H9 (cell line): ENCODE measurements around the gene CRYBB1. TPM values are rescaled to one million over a fixed set of nuclear protein-coding genes. Genes with fewer than 3 reads are reported as not detected.

ENCODE experiments used
- DNase-seq: peaks from one replicate; pipeline ENCODE4 v3.0.0-alpha.2; 2017
- H2AFZ ChIP-seq: one replicate; pipeline ENCODE4 v1.6.1; 2013; ENCODE audit warnings: mild to moderate bottlenecking, low read length, control low read depth, moderate library complexity
- H2AK5ac ChIP-seq: 2 replicates; pipeline ENCODE4 v1.6.1; 2013; ENCODE audit warnings: low read length, control low read depth, mixed read lengths; ENCODE audit not compliant: insufficient read length
- H2BK120ac ChIP-seq: one replicate; pipeline ENCODE4 v1.6.1; 2013; ENCODE audit warnings: low read depth, mild to moderate bottlenecking, low read length, control low read depth, inconsistent platforms; ENCODE audit not compliant: poor library complexity, severe bottlenecking
- H2BK12ac ChIP-seq: 2 replicates; pipeline ENCODE4 v1.6.1; 2013; ENCODE audit warnings: low read length, control low read depth, mixed read lengths, low read depth; ENCODE audit not compliant: insufficient read length
- H2BK15ac ChIP-seq: 2 replicates; pipeline ENCODE4 v1.6.1; 2013; ENCODE audit warnings: low read depth, low read length, control low read depth
- H2BK20ac ChIP-seq: one replicate; pipeline ENCODE4 v1.6.1; 2013; ENCODE audit warnings: low read depth, mild to moderate bottlenecking, low read length, control low read depth, inconsistent platforms; ENCODE audit not compliant: poor library complexity, severe bottlenecking
- H2BK5ac ChIP-seq: 2 replicates; pipeline ENCODE4 v1.6.1; 2013; ENCODE audit warnings: low read length, control low read depth, mixed read lengths; ENCODE audit not compliant: insufficient read length
- H3K14ac ChIP-seq: 2 replicates; pipeline ENCODE4 v1.6.1; 2013; ENCODE audit warnings: low read length, control low read depth; ENCODE audit not compliant: insufficient read depth
- H3K18ac ChIP-seq: 2 replicates; pipeline ENCODE4 v1.6.1; 2013; ENCODE audit warnings: low read depth, mild to moderate bottlenecking, mixed read lengths, low read length, control low read depth; ENCODE audit not compliant: insufficient read length
- H3K23ac ChIP-seq: 2 replicates; pipeline ENCODE4 v1.6.1; 2013; ENCODE audit warnings: low read length, control low read depth, mixed read lengths, low read depth; ENCODE audit not compliant: insufficient read length
- H3K23me2 ChIP-seq: 2 replicates; pipeline ENCODE4 v1.6.1; 2013; ENCODE audit warnings: low read depth, mild to moderate bottlenecking, mixed read lengths, low read length, control low read depth; ENCODE audit not compliant: insufficient read length, poor library complexity, severe bottlenecking
- H3K27ac ChIP-seq: 2 replicates; pipeline ENCODE4 v1.5.1; 2013; ENCODE audit warnings: low read length, control low read depth, mixed read lengths, low read depth; ENCODE audit not compliant: insufficient read length
- H3K27me3 ChIP-seq: 2 replicates; pipeline ENCODE4 v1.6.1; 2013; ENCODE audit warnings: low read length, control low read depth, inconsistent platforms; ENCODE audit not compliant: insufficient read depth
- H3K4ac ChIP-seq: 2 replicates; pipeline ENCODE4 v1.6.1; 2013; ENCODE audit warnings: low read depth, mild to moderate bottlenecking, control low read depth, inconsistent platforms, low read length, moderate library complexity
- H3K4me1 ChIP-seq: 2 replicates; pipeline ENCODE4 v1.6.1; 2013; ENCODE audit warnings: low read length, control low read depth, inconsistent platforms; ENCODE audit not compliant: insufficient read depth
- H3K4me2 ChIP-seq: 2 replicates; pipeline ENCODE4 v1.6.1; 2013; ENCODE audit warnings: low read length, control low read depth, mixed read lengths; ENCODE audit not compliant: insufficient read length, insufficient read depth
- H3K56ac ChIP-seq: 2 replicates; pipeline ENCODE4 v1.6.1; 2013; ENCODE audit warnings: low read depth, mild to moderate bottlenecking, mixed read lengths, low read length, control low read depth; ENCODE audit not compliant: insufficient read length
- H3K79me1 ChIP-seq: 2 replicates; pipeline ENCODE4 v1.6.1; 2013; ENCODE audit warnings: low read depth, mild to moderate bottlenecking, moderate library complexity, low read length, control low read depth, inconsistent platforms; ENCODE audit not compliant: insufficient read depth, poor library complexity, severe bottlenecking
- H3K79me2 ChIP-seq: 2 replicates; pipeline ENCODE4 v1.6.1; 2013; ENCODE audit warnings: low read length, control low read depth, inconsistent platforms; ENCODE audit not compliant: insufficient read depth
- H3K9ac ChIP-seq: 2 replicates; pipeline ENCODE4 v1.6.1; 2013; ENCODE audit warnings: low read length, control low read depth, mixed read lengths; ENCODE audit not compliant: insufficient read length; ENCODE audit errors: extremely low read depth
- H3K9me3 ChIP-seq: one replicate; pipeline ENCODE4 v1.6.1; 2013; ENCODE audit warnings: low read depth, low read length, inconsistent platforms; ENCODE audit not compliant: control insufficient read depth
- H3T11ph ChIP-seq: one replicate; pipeline ENCODE4 v1.6.1; 2013; ENCODE audit warnings: mild to moderate bottlenecking, low read length, control low read depth, inconsistent platforms
- H4K20me1 ChIP-seq: one replicate; pipeline ENCODE4 v1.6.1; 2013; ENCODE audit not compliant: control insufficient read depth, insufficient read length, insufficient read depth
- H4K5ac ChIP-seq: 2 replicates; pipeline ENCODE4 v1.6.1; 2013; ENCODE audit warnings: low read depth, mild to moderate bottlenecking, mixed read lengths, low read length, control low read depth; ENCODE audit not compliant: insufficient read length
- H4K8ac ChIP-seq: replicated peaks from 2 replicates; pipeline ENCODE4 v1.6.1; 2013; ENCODE audit warnings: low read length, control low read depth, mixed read lengths, low read depth; ENCODE audit not compliant: insufficient read length
- H4K91ac ChIP-seq: 2 replicates; pipeline ENCODE4 v1.6.1; 2013; ENCODE audit warnings: low read depth, mild to moderate bottlenecking, moderate library complexity, mixed read lengths, low read length, control low read depth; ENCODE audit not compliant: insufficient read length
- H3K27ac Mint-ChIP-seq, 3 experiments: 2 replicates in 2 of 3; 3 replicates in 1 of 3; pipeline ENCODE4 v1.8.0; 2020 to 2021; ENCODE audit warnings: mixed read lengths in 3 of 3, mild to moderate bottlenecking in 1 of 3, moderate library complexity in 1 of 3
- H3K27me3 Mint-ChIP-seq: 2 replicates; pipeline ENCODE4 v1.8.0; 2021; ENCODE audit warnings: low read depth, mild to moderate bottlenecking, moderate library complexity, mixed read lengths
- H3K36me3 Mint-ChIP-seq, 3 experiments: 2 replicates in 2 of 3; 3 replicates in 1 of 3; pipeline ENCODE4 v1.8.0; 2020 to 2021; ENCODE audit warnings: low read depth in 3 of 3, mixed read lengths in 3 of 3; ENCODE audit not compliant: insufficient read depth in 1 of 3
- H3K4me1 Mint-ChIP-seq, 2 experiments: 2 replicates each; pipeline ENCODE4 v1.8.0; 2020; ENCODE audit warnings: mixed read lengths in 2 of 2
- H3K4me3 Mint-ChIP-seq, 2 experiments: 2 replicates in 1 of 2; 3 replicates in 1 of 2; pipeline ENCODE4 v1.8.0; 2020 to 2021; ENCODE audit warnings: mild to moderate bottlenecking in 2 of 2, mixed read lengths in 2 of 2, moderate library complexity in 1 of 2
- H3K9me3 Mint-ChIP-seq, 2 experiments: 2 replicates in 1 of 2; 3 replicates in 1 of 2; pipeline ENCODE4 v1.8.0; 2020; ENCODE audit warnings: mild to moderate bottlenecking in 2 of 2, mixed read lengths in 2 of 2, moderate library complexity in 1 of 2
- CTCF ChIP-seq: fragments of 200-600 bp; sonication (generic); conservative IDR thresholded peaks from 3 replicates; pipeline ENCODE4 v1.8.0; 2021; ENCODE audit warnings: antibody characterized with exemption, mild to moderate bottlenecking
- WGBS: extraction: QIAGEN DNeasy Blood & Tissue Kit; methylation state at CpG from one replicate; pipeline ENCODE4 v1.1.7; 2013; ENCODE audit warnings: missing lambda C conversion rate, low lambda C conversion rate, mixed read lengths; ENCODE audit not compliant: insufficient read length; ENCODE audit errors: extremely low coverage; 5-methylcytosine and 5-hydroxymethylcytosine counted together
- total RNA-seq: library from RNA; stranded (reverse); gene quantifications from 2 replicates; pipeline ENCODE4 v1.2.1, GENCODE V29; 2021

Gene CRYBB1
- total RNA-seq, 1 experiment from 2014 or later, result 5.4 TPM

GRCh38 chr22:26660961-26661578 lies 43.2 kb upstream of the CRYBB1 start:
- peaks cover 44 to 63% of the 10 kb centered on the region in 2 experiments for H3K4me1 Mint-ChIP-seq
- DNase-seq, result no peak
- H3K4ac ChIP-seq, result no peak overlapping the region

More at GRCh38 chr22:26660961-26661578, 43.2 kb upstream of the CRYBB1 start:
- no peak for TF ChIP-seq CTCF
- H3K36me3 Mint-ChIP-seq, result peaks cover 22 to 54% (median 37%) of the 10 kb centered on the region in 3 experiments; a peak in 6 of 7 replicates
- peak overlapping the region; percentile 39 for H3K18ac ChIP-seq
- peaks cover 16% of the 10 kb centered on the region for H3K23me2 ChIP-seq
- H3K27me3 ChIP-seq, result no peaks in the 10 kb centered on the region
- H4K8ac ChIP-seq, result no peak overlapping the region
- no peak overlapping the region for H3K27ac ChIP-seq
- peak overlapping the region; percentile 4 for H3K4me2 ChIP-seq
- H2AK5ac ChIP-seq, result no peak overlapping the region
- no peak overlapping the region for H2BK12ac ChIP-seq
- H3K79me2 ChIP-seq, result no peaks in the 10 kb centered on the region; the same call in 1 of the 2 replicates
- H3K23ac ChIP-seq, result no peak overlapping the region
- no peak overlapping the region for H4K91ac ChIP-seq
- H3K79me1 ChIP-seq, result no peaks in the 10 kb centered on the region
- H3K14ac ChIP-seq, result 0 out of 2 replicates have a peak overlapping the region, but pooled peaks have one; percentile 12
- H3K9ac ChIP-seq, result no peak overlapping the region
- H3T11ph ChIP-seq, result no peak overlapping the region
- no peaks in the 10 kb centered on the region for H3K9me3 ChIP-seq
- H3K27ac Mint-ChIP-seq, result peak overlapping the region; percentile 38 to 98 (median 83); a peak in 5 of 7 replicates
- H2BK20ac ChIP-seq, result no peak overlapping the region
- H3K9me3 Mint-ChIP-seq, result no peaks in the 10 kb centered on the region; a peak in 1 of 5 replicates
- H3K56ac ChIP-seq, result no peak overlapping the region
- H3K4me1 ChIP-seq, result no peaks in the 10 kb centered on the region; the same call in 1 of the 2 replicates
- H4K5ac ChIP-seq, result no peak overlapping the region
- peak overlapping the region in 1 of 2 experiments; percentile 61; a peak in 1 of 5 replicates for H3K4me3 Mint-ChIP-seq
- H2AFZ ChIP-seq, result no peak overlapping the region
- no peak overlapping the region for H2BK5ac ChIP-seq
- H2BK120ac ChIP-seq, result no peak overlapping the region
- H4K20me1 ChIP-seq, result no peaks in the 10 kb centered on the region
- H3K27me3 Mint-ChIP-seq, result peaks cover 14% of the 10 kb centered on the region
- H2BK15ac ChIP-seq, result no peak overlapping the region
- no CpG with 5 or more reads among the region's 7 CpGs for WGBS
